Prostate gland (tissue), 2 donors: ENCODE measurements around the gene ABCC5.

Experiments
- POLR2A ChIP-seq: fragments of 450-650 bp; IDR thresholded peaks from one replicate; pipeline ENCODE4 v1.6.1; 2016; ENCODE audit warnings: antibody characterized with exemption, mild to moderate bottlenecking
- POLR2AphosphoS5 ChIP-seq: sonication (generic); formaldehyde crosslinking; IDR thresholded peaks from one replicate; pipeline ENCODE4 v1.6.1; 2017; ENCODE audit warnings: antibody characterized with exemption
- TF ChIP-seq, protein P1 (sequence below), 4 experiments: fragments of 200-600 bp in 2 of 4; fragments of 450-650 bp in 2 of 4; sonication (generic) in 2 of 4; IDR thresholded peaks; 1 replicate in 3 of 4; 2 replicates in 1 of 4; pipeline ENCODE4 v1.5.1; 2016 to 2019; ENCODE audit warnings: antibody characterized with exemption in 4 of 4, mild to moderate bottlenecking in 2 of 4, moderate library complexity in 2 of 4

DNA sequence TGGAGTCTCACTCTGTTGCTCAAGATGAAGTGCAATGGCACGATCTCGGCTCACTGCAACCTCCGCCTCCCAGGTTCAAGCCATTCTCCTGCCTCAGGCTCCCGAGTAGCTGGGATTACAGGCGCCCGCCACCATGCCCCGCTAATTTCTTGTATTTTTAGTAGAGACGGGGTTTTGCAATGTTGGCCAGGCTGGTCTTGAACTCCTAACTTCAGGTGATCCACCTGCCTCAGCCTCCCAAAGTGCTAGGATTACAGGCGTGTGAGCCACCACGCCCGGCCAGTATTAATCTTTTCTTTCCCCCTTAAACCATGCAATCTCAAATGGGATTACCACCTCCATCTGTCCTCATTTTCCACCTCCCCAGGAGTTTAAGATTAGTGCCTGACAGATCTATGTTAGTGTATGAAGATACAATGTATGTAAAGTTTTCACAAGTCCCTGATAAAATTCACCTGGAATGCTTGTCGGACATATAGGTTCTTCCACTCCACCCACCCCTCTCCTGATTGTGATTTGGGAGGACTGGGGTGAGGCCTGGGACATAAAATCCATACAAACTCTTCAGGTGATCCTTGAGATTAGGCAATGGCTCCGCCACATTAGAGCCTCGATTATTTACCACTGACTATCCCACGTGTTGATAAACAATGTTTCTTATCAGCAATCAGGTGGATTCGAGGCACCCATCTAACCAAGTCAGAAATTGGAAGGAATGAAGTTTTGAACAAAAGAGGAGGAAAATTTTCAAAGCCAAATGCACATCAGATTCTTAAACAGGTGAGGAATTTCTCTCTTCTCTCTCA is 134.2 kb downstream of the ABCC5 start:
- TF ChIP-seq, protein P1, sequence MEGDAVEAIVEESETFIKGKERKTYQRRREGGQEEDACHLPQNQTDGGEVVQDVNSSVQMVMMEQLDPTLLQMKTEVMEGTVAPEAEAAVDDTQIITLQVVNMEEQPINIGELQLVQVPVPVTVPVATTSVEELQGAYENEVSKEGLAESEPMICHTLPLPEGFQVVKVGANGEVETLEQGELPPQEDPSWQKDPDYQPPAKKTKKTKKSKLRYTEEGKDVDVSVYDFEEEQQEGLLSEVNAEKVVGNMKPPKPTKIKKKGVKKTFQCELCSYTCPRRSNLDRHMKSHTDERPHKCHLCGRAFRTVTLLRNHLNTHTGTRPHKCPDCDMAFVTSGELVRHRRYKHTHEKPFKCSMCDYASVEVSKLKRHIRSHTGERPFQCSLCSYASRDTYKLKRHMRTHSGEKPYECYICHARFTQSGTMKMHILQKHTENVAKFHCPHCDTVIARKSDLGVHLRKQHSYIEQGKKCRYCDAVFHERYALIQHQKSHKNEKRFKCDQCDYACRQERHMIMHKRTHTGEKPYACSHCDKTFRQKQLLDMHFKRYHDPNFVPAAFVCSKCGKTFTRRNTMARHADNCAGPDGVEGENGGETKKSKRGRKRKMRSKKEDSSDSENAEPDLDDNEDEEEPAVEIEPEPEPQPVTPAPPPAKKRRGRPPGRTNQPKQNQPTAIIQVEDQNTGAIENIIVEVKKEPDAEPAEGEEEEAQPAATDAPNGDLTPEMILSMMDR (IDR thresholded peaks at IDR 0.05) = no peak
- TF ChIP-seq POLR2A (no peak), POLR2AphosphoS5 (no peak)
